PC-3 (cell line): ENCODE results near the gene GPR183.

ENCODE experiments used
- EZH2 ChIP-seq: fragments of 300-600 bp; sonication (generic); IDR thresholded peaks from one replicate; pipeline ENCODE4 v1.6.1; 2017; ENCODE audit warnings: antibody characterized with exemption, mild to moderate bottlenecking, low read length; ENCODE audit not compliant: unreplicated experiment
- EZH2phosphoT487 ChIP-seq: fragments of 300-600 bp; sonication (generic); IDR thresholded peaks from 2 replicates; pipeline ENCODE4 v1.6.1; 2018; ENCODE audit warnings: mild to moderate bottlenecking, antibody characterized with exemption, low read length, borderline replicate concordance
- TF ChIP-seq, protein P1 (sequence below): fragments of 300-600 bp; sonication (generic); conservative IDR thresholded peaks from 2 replicates; pipeline ENCODE4 v1.5.1; 2017; ENCODE audit warnings: antibody characterized with exemption, low read depth, mild to moderate bottlenecking, low read length

DNA sequence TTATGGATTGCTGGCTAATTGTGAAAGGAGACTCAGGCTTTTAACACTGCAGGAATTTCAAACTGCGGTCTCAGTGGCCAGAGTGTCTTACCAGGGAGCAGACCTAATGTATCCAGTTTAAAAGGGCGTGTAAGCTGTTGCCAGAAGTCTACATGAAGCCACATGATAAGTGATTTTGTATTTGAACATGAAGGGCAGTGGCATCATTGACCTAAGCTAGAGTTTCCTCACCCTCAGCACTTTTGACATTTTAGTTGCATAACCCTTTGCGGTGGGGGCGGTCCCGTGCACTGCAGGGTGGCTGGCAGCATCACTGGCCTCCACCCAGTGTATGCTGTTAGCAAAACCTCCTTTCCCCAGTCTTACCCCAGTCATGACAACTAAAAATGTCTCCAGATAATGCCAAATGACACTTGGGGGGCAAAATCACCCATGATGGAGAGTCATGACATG lies 25.4 kb downstream of the GPR183 start:
- TF ChIP-seq, protein P1, sequence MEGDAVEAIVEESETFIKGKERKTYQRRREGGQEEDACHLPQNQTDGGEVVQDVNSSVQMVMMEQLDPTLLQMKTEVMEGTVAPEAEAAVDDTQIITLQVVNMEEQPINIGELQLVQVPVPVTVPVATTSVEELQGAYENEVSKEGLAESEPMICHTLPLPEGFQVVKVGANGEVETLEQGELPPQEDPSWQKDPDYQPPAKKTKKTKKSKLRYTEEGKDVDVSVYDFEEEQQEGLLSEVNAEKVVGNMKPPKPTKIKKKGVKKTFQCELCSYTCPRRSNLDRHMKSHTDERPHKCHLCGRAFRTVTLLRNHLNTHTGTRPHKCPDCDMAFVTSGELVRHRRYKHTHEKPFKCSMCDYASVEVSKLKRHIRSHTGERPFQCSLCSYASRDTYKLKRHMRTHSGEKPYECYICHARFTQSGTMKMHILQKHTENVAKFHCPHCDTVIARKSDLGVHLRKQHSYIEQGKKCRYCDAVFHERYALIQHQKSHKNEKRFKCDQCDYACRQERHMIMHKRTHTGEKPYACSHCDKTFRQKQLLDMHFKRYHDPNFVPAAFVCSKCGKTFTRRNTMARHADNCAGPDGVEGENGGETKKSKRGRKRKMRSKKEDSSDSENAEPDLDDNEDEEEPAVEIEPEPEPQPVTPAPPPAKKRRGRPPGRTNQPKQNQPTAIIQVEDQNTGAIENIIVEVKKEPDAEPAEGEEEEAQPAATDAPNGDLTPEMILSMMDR = no peak
- no peak for TF ChIP-seq EZH2
- no peak for TF ChIP-seq EZH2phosphoT487
